HepG2 (cell line): ENCODE results near the gene RAB43. TPM values are rescaled to one million over a fixed set of nuclear protein-coding genes. Genes with fewer than 3 reads are reported as not detected.

ENCODE experiments used
- ESRRA ChIP-seq: sonication (generic); formaldehyde crosslinking; IDR thresholded peaks from 2 replicates; pipeline ENCODE4 v1.5.1; 2020; ENCODE audit warnings: mild to moderate bottlenecking, low read depth, missing genetic modification reagents
- MAFK ChIP-seq, 2 experiments: IDR thresholded peaks in 1 of 2; conservative IDR thresholded peaks in 1 of 2; 2 replicates each; pipeline ENCODE4 v1.6.1; 2011; ENCODE audit warnings: improper control_type of control experiment in 2 of 2, low read length in 2 of 2
- TRIM24 ChIP-seq: sonication (generic); formaldehyde crosslinking; IDR thresholded peaks from 2 replicates; pipeline ENCODE4 v1.8.0; 2022; ENCODE audit warnings: mild to moderate bottlenecking, missing genetic modification reagents
- YEATS2 ChIP-seq: sonication (generic); formaldehyde crosslinking; IDR thresholded peaks from 2 replicates; pipeline ENCODE4 v1.4.0; 2020; ENCODE audit warnings: missing genetic modification reagents, borderline replicate concordance
- polyA plus RNA-seq, 8 experiments: library from polyadenylated mRNA; depleted of rRNA in 3 of 8; stranded (reverse) in 7 of 8; unstranded in 1 of 8; fragments of >200 nt; fragmentation: Illumina TruSeq in 4 of 8; extraction: Trizol in 4 of 8; gene quantifications; 2 replicates each; pipeline versions ENCODE4 v1.2.1 to v1.2.3, GENCODE V29; 2011 to 2016; ENCODE audit warnings: low read depth in 4 of 8, missing spikeins in 1 of 8, mixed read lengths in 1 of 8; ENCODE audit not compliant: insufficient read depth in 1 of 8
- total RNA-seq, 5 experiments: library from RNA; depleted of rRNA; stranded (reverse); fragments of >200 nt; fragmentation: Illumina TruSeq; extraction: Trizol; gene quantifications; 2 replicates each; pipeline ENCODE4 v1.2.3, GENCODE V29; 2016; ENCODE audit warnings: low read depth in 1 of 5
- TF ChIP-seq, protein P1 (sequence below): sonication (generic); formaldehyde crosslinking; IDR thresholded peaks from one replicate; pipeline ENCODE4 v1.5.1; 2020; ENCODE audit warnings: mild to moderate bottlenecking, missing genetic modification reagents; ENCODE audit errors: not compliant biosample characterization
- TF ChIP-seq, protein P2 (sequence below): sonication (generic); formaldehyde crosslinking; IDR thresholded peaks from 2 replicates; pipeline ENCODE4 v1.8.0; 2022; ENCODE audit warnings: low read depth, missing genetic modification reagents
- TF ChIP-seq, protein P3 (sequence below), 2 experiments: sonication (generic) in 1 of 2; formaldehyde crosslinking in 1 of 2; IDR thresholded peaks; 2 replicates each; pipeline versions ENCODE4 v1.4.0 to v1.6.1; 2016 to 2020; ENCODE audit warnings: borderline replicate concordance in 1 of 2, low read depth in 1 of 2, mild to moderate bottlenecking in 1 of 2, missing genetic modification reagents in 1 of 2

RAB43 gene
- total and polyA plus RNA-seq, 2 of the 13 experiments (the other 11 are each of a cell fraction or from before 2014, with no cell fraction given) = 11.8 to 18.4 TPM

DNA sequence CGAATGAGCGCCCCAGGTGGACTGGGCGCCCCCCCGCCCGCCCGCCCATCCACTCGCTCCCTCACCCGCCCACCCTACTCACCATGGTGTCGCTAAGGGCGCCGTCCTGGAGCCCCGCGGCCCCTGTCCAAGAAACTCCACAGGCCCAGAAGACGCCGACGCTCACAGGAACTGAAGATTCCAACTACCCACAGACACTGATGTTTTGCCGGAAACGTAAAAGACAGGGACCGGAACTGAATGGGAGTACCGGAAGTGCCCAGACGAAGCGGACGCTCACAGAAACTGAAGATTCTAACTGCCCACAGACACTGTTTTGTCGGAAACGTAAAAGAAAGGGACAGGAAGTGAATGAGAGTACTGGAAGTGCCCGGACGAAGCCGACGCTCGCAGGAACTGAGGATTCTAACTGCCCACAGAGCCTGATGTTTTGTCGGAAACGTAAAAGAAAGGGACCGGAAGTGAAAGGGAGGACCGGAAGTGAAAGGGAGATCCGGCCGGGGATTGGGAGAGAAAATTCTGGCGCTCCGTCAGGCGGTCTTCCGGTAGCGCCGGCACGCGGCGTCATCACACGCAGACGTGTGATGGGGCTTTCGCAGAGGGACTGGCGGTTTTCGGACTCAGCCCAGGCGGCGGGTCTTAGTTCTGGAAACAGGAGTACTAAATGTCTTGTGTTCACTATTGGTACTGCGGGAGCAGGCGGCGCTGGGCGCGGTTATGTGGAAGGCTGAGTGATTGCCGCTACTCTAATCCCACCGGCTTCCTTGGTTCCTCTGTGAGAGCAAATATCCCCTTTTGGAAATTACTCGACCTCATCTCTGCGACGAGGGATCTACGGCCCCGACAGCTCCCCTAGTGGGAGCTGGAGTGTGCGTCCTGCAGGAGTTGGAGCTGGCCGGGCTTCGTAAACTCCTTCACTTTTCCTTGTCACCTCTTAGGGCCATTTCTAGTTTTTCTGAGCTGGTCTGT, 39.6 kb upstream of the RAB43 start, which contains the start of gene ISY1 (continued):
- TF ChIP-seq, protein P1, sequence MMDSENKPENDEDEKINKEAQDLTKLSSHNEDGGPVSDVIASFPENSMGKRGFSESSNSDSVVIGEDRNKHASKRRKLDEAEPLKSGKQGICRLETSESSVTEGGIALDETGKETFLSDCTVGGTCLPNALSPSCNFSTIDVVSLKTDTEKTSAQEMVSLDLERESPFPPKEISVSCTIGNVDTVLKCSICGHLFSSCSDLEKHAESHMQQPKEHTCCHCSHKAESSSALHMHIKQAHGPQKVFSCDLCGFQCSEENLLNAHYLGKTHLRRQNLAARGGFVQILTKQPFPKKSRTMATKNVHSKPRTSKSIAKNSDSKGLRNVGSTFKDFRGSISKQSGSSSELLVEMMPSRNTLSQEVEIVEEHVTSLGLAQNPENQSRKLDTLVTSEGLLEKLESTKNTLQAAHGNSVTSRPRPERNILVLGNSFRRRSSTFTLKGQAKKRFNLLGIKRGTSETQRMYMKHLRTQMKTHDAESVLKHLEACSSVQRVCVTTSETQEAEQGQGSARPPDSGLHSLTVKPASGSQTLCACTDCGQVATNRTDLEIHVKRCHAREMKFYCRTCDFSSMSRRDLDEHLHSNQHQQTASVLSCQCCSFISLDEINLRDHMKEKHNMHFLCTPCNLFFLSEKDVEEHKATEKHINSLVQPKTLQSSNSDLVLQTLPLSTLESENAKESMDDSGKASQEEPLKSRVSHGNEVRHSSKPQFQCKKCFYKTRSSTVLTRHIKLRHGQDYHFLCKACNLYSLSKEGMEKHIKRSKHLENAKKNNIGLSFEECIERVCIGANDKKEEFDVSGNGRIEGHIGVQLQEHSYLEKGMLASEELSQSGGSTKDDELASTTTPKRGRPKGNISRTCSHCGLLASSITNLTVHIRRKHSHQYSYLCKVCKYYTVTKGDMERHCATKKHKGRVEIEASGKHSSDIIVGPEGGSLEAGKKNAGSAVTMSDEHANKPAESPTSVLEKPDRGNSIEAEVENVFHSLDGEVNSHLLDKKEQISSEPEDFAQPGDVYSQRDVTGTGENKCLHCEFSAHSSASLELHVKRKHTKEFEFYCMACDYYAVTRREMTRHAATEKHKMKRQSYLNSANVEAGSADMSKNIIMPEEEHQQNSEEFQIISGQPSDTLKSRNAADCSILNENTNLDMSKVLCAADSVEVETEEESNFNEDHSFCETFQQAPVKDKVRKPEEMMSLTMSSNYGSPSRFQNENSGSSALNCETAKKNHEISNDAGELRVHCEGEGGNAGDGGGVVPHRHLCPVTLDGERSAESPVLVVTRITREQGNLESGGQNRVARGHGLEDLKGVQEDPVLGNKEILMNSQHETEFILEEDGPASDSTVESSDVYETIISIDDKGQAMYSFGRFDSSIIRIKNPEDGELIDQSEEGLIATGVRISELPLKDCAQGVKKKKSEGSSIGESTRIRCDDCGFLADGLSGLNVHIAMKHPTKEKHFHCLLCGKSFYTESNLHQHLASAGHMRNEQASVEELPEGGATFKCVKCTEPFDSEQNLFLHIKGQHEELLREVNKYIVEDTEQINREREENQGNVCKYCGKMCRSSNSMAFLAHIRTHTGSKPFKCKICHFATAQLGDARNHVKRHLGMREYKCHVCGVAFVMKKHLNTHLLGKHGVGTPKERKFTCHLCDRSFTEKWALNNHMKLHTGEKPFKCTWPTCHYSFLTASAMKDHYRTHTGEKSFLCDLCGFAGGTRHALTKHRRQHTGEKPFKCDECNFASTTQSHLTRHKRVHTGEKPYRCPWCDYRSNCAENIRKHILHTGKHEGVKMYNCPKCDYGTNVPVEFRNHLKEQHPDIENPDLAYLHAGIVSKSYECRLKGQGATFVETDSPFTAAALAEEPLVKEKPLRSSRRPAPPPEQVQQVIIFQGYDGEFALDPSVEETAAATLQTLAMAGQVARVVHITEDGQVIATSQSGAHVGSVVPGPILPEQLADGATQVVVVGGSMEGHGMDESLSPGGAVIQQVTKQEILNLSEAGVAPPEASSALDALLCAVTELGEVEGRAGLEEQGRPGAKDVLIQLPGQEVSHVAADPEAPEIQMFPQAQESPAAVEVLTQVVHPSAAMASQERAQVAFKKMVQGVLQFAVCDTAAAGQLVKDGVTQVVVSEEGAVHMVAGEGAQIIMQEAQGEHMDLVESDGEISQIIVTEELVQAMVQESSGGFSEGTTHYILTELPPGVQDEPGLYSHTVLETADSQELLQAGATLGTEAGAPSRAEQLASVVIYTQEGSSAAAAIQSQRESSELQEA (CRISPR knock-in tag) = no peak
- TF ChIP-seq, protein P2, sequence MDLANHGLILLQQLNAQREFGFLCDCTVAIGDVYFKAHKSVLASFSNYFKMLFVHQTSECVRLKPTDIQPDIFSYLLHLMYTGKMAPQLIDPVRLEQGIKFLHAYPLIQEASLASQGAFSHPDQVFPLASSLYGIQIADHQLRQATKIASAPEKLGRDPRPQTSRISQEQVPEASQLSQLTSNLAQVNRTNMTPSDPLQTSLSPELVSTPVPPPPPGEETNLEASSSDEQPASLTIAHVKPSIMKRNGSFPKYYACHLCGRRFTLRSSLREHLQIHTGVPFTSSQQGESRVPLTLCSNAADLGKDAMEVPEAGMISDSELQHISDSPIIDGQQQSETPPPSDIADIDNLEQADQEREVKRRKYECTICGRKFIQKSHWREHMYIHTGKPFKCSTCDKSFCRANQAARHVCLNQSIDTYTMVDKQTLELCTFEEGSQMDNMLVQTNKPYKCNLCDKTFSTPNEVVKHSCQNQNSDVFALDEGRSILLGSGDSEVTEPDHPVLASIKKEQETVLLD (CRISPR knock-in tag) = no peak
- TF ChIP-seq YEATS2 = peak; percentile 90
- 0 out of 2 replicates have a peak, but pooled peaks have one; percentile 36 for TF ChIP-seq ESRRA (CRISPR knock-in tag)
- TF ChIP-seq, protein P3, sequence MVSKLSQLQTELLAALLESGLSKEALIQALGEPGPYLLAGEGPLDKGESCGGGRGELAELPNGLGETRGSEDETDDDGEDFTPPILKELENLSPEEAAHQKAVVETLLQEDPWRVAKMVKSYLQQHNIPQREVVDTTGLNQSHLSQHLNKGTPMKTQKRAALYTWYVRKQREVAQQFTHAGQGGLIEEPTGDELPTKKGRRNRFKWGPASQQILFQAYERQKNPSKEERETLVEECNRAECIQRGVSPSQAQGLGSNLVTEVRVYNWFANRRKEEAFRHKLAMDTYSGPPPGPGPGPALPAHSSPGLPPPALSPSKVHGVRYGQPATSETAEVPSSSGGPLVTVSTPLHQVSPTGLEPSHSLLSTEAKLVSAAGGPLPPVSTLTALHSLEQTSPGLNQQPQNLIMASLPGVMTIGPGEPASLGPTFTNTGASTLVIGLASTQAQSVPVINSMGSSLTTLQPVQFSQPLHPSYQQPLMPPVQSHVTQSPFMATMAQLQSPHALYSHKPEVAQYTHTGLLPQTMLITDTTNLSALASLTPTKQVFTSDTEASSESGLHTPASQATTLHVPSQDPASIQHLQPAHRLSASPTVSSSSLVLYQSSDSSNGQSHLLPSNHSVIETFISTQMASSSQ (IDR thresholded peaks at IDR 0.05; ENCODE audit: low read depth) = peak; percentile 41; the same call in 1 of the 2 replicates
- TF ChIP-seq, protein P3 (CRISPR knock-in tag; IDR thresholded peaks at IDR 0.05; ENCODE audit: borderline replicate concordance) = peak; percentile 43; the same call in 1 of the 2 replicates
- no peak for TF ChIP-seq TRIM24 (CRISPR knock-in tag)
- no peak for TF ChIP-seq MAFK (conservative IDR thresholded peaks at IDR 0.05 in 1 of 2, IDR thresholded peaks at IDR 0.05 in 1 of 2; ENCODE audit: low read length in 2 of 2)
